Choroid plexus epithelial cell (primary cell): ENCODE results near the gene AIRE.
"Not testable (repeated sequence)": the region's sequence is repeated elsewhere in the genome, so short reads cannot be mapped to it uniquely, and the experiment has no call there.

Experiments
- DNase-seq: peaks from one replicate; pipeline ENCODE4 v3.0.0-alpha.2; 2010; ENCODE audit warnings: low read depth
- H3K4me3 ChIP-seq: 2 replicates; pipeline ENCODE4 v1.5.1; 2011; ENCODE audit warnings: low read depth, mild to moderate bottlenecking, control low read depth, low read length, moderate library complexity
- TF ChIP-seq, protein P1 (sequence below): conservative IDR thresholded peaks from 2 replicates; pipeline ENCODE4 v1.5.1; 2011; ENCODE audit warnings: low read depth, mild to moderate bottlenecking, control low read depth, inconsistent platforms, low read length, moderate library complexity

AIRE gene

DNA sequence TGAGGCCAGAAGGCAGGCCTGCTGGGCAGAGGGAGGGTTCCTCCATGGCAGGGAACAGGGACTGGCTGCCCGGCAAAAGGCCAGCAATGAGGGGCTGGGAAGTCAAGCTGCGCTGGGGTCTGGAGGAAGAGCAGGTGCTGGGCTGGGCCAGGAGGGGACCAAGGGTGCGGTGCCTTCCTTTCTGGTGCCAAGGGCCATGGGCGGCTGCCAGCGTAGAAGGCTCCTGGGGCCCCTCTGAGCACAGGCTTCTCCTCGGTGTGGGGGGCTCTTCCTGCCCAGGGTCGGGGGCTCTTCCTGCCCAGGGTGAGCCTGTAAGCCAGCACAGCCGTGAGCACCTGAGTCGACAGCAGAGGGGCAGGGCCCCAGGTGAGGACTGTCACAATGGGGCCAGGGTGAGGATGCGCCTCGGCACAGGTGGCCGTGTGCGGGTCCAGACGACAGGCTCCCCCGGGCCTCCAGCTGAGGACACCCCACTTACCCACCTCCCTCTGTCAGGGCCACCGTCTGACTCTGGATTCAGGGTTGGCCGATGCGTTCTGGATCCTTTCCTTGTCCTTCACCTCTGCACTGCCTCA lies 13.3 kb upstream of the AIRE start:
- no peak for DNase-seq
- H3K4me3 ChIP-seq, result no peak overlapping the region
- TF ChIP-seq, protein P1, sequence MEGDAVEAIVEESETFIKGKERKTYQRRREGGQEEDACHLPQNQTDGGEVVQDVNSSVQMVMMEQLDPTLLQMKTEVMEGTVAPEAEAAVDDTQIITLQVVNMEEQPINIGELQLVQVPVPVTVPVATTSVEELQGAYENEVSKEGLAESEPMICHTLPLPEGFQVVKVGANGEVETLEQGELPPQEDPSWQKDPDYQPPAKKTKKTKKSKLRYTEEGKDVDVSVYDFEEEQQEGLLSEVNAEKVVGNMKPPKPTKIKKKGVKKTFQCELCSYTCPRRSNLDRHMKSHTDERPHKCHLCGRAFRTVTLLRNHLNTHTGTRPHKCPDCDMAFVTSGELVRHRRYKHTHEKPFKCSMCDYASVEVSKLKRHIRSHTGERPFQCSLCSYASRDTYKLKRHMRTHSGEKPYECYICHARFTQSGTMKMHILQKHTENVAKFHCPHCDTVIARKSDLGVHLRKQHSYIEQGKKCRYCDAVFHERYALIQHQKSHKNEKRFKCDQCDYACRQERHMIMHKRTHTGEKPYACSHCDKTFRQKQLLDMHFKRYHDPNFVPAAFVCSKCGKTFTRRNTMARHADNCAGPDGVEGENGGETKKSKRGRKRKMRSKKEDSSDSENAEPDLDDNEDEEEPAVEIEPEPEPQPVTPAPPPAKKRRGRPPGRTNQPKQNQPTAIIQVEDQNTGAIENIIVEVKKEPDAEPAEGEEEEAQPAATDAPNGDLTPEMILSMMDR, result no peak

DNA sequence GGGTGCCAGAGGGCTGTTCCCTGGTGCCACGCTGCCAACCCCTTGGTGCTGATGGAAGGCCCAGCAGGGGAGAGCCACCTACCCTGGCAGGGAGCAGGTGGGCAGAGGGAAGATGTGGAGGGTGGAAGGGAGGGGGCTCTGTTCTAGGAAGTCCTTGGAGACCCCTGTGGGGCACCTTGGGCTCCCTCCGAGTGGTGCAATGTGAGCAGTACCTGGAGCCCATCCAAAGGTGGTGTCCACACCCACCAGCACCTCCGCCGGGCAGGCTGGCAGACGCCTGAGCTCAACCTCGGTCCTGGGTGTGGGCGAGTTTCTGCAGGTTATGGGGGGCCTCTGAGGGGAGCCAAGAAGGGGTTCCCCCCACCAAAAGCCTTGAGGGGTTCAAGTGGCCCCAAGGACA lies 12.6 kb upstream of the AIRE start:
- TF ChIP-seq, protein P1, result no peak
- DNase-seq, result no peak
- no peak overlapping the region for H3K4me3 ChIP-seq

DNA sequence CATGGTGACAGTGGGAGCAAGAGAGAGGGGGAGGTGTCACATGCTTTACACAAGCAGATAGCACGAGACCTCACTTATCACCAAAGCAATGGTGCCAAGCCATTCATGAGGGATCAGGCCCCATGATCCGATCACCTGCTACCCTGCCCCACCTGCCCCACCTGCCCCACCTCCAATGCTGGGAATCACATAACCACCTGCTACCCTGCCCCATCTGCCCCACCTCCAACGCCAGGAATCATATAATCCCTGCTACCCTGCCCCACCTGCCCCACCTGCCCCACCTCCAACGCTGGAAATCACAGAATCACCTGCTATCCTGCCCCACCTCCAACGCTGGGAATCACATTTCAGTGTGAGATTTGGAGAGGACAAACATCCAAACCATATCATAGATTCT lies 10.6 kb upstream of the AIRE start:
- TF ChIP-seq, protein P1, result no peak
- no peak for DNase-seq
- no peak overlapping the region for H3K4me3 ChIP-seq

DNA sequence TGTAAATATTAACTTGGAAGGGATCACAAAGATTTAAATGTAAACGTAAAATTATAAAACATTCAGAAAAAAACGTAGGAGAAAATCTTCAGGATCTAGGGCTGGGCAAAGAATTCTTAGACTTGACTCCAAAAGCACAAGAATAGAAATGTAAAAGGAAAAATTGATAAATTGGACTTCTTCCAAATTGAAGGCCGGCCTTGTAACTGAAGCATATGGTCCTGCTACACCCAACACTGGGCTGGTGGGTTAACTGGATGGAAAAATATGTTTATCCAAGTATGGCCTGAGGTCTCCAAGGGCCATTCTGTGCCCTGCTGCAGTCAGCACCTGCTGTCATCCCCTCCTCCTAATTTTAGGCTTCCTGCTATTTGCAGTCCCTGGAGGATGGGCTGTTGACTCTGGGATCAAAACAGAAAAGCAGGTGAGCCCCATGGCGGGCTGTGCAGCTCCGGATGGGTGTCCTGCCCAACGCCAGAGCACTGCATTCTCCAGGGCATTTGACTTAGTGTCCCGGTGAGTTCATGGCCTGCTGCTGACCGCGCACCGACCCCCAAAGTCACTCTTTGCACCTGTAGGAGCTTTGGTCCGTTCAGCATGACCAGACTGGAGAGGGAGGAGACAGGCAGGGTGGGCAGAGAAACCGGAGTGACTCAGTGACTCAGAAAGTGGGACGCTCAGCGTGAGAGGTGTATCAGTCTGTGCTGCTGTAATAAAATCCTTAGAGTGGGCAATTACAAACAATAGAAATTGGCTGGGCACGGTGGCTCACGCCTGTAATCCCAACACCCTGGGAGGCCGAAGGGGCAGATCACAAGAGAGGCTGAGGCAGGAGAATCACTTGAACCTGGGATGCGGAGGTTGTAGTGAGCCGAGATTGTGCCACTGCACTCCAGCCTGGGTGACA lies 6.1 kb upstream of the AIRE start:
- TF ChIP-seq, protein P1, result no peak
- DNase-seq, result no peak
- H3K4me3 ChIP-seq, result no peak overlapping the region

DNA sequence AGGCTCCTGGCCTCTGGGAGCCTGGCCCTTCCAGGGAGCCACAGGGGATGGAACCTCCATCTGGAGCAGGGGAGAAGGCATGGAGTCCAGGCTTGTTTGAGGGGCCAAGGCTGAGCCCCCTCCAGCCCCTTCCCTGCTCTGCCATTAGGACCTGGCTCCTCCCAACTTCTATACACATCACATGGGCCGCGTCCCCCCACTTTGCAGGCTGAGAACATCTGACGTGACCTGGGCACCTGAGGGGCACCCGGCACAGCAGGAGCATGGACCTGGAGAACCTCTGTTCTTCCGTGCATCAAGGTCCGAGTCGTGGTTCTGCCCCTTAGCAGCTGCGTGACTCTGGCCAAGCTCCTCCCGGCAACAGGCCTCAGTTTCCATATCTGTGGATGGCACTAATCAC lies 3.9 kb upstream of the AIRE start:
- no peak for DNase-seq
- H3K4me3 ChIP-seq, result no peak overlapping the region
- TF ChIP-seq, protein P1, result no peak

DNA sequence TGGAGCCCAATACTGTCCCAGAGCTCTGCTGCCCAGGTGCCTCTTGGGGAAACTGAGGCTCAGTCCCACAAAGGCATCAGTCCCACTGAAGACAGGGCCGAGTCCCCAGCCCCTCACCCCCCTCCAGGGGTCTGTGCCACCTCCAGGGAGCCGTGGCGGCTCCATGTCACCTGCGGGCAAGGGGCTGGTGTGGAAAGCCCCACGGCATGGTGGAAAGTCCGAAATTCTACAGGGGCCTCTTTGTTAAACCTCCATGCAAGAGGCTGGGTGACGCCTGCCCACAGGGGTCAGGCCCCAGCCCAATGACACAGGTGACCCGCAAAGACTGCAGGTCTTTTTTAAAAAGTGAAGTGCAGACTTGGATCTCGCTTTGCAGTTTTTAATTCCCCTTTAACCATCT lies 3.3 kb upstream of the AIRE start:
- no peak for DNase-seq
- TF ChIP-seq, protein P1, result no peak
- H3K4me3 ChIP-seq, result no peak overlapping the region

DNA sequence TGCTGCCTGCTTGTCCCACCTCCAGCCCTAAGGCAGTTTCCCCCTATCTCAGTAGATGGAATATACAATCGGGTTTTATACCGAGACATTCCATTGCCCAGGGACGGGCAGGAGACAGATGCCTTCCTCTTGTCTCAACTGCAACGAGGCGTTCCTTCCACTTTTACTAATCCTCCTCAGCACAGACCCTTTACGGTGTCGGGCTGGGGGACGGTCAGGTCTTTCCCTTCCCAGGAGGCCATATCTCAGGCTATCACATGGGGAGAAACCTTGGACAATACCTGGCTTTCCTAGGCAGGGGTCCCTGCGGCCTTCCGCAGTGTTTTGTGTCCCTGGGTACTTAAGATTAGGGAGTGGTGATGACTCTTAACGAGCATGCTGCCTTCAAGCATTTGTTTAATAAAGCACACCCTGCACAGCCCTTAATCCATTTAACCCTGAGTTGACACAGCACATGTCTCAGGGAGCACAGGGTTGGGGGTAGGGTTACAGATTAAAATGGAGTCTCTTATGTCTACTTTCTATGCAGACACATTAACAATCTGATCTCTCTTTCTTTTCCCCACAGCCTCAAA lies 2.4 kb upstream of the AIRE start:
- DNase-seq, H3K4me3 ChIP-seq: not testable (repeated sequence)
